ENCODE results near the gene PTPRM. TPM values are rescaled to one million over a fixed set of nuclear protein-coding genes. Genes with fewer than 3 reads are reported as not detected.
"Not testable (repeated sequence)": the region's sequence is repeated elsewhere in the genome, so short reads cannot be mapped to it uniquely, and the experiment has no call there.

The PTPRM gene
- total RNA-seq, 2 donors from 2014 or later = 53.4 to 64.7 TPM

DNA sequence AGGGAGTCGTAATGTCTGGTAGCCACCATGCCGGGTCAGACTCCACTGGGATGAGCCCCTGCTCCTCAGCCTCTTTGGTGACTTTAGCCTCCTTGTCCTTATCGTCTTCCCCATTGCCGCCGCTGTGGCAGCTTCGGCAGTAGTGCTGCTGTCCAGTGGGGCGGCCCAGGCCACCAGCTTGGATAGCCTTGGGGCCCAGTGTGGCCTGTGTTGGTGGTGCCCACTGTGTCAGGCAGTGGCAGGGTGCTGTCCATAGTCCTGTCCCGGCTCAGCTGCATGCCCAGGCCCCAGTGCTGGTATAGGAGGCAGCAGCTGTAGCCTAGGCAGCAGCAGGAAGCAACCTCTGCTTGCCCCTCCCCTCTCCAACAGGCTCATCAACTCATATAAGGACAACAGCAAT, 845.0 kb downstream of the PTPRM start:
- DNase-seq (ENCODE audit: low spot score) = no peak
- intact Hi-C loops (cut with DNase I) = no loop called here

DNA sequence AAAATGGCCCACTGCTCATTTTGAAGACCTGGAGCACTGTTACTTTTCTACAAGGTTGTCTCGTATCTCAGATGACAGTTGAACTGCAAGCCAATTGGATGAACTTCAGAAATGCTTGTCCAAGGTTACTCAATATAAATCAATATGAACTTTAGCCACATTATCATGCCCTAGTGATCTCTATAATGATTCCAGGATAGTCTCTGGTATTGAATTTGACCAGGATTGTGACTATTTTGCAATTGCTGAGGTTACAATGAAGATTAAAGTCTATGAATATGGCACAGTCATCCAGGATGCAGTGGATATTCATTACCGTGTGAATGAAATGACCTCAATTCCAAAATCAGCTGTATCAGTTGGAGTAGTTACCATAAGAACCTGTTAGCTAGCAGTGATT, 846.1 kb downstream of the PTPRM start:
- intact Hi-C loops (cut with DNase I) = no loop called here
- DNase-seq (ENCODE audit: low spot score) = no peak

- intact Hi-C loops (cut with DNase I) = no loop called here
- DNase-seq (ENCODE audit: low spot score) = no peak
Observed at GRCh38 chr18:8413751-8414150, 846.6 kb downstream of the PTPRM start.

- intact Hi-C loops (cut with DNase I) = no loop called here
- DNase-seq (ENCODE audit: low spot score) = no peak
Observed at GRCh38 chr18:8416212-8417019, 849.3 kb downstream of the PTPRM start.

DNA sequence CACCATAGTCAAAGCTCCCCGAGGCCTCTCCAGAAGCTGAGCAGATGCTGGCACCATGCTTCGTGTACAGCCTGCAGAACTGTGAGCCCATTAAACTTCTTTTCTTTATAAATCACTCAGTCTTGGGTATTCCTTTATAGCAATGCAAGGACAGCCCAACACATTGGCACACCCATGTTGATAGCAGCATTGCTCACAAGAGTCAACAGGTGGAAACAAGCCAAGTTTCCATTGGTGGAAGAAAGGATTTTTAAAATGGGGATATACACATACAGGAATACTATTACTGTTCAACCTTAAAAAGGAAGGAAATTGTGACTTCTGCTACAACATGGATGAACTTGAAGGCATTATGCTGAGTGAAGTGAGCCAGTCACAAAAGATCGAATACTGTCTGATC, 855.3 kb downstream of the PTPRM start:
- intact Hi-C loops (cut with DNase I) = no loop called here
- no peak for DNase-seq (ENCODE audit: low spot score)

DNA sequence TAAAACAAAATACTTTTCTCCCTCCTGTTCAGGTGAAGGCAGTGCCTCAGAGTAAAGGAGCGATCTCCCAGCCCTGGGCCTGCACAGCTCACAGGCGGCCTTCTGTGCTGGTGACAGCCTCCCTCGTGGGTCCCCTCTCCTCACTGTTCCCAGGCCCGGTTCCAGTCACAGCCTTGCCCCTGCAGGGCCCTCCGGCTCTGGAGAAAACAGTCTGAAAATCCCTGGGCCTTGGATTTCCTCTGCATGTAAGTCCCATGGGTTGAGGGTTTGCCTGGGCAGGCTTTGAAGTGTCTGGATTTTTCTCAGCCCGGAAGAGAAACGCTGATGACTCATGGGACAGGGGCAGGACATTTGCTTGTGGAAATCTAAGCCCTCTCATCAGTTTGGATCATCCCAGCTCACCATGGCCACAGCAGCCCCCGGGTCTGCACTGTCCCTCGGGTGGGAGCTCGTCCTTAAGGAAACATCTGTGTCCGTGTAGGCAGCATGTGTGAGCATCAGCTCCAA, 856.0 kb downstream of the PTPRM start:
- intact Hi-C loops (cut with DNase I) = no loop called here
- DNase-seq (ENCODE audit: low spot score) = no peak

DNA sequence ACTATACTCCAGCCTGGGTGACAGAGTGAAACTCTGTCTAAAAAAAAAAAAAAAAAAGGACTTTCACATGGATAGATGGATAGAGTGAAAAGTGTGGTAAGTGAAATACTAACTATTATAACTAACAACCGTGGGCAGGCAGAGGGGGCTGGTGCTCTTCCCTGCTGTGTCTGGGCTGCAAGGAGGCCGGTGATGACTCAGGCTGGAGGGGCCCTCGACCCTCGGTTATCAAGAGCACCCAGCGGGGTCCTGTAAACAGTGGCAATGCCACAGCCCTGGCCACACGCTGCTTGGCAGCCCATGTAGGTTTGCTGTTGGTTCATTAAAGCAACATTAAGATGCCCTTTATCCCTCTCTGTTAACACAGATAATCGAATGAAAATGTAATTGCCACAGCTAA, 857.4 kb downstream of the PTPRM start:
- intact Hi-C loops (cut with DNase I) = no loop called here
- no peak for DNase-seq (ENCODE audit: low spot score)

- no peak for DNase-seq (ENCODE audit: low spot score)
- intact Hi-C loops (cut with DNase I) = no loop called here
Observed at GRCh38 chr18:8424917-8425725, 858.0 kb downstream of the PTPRM start.

DNA sequence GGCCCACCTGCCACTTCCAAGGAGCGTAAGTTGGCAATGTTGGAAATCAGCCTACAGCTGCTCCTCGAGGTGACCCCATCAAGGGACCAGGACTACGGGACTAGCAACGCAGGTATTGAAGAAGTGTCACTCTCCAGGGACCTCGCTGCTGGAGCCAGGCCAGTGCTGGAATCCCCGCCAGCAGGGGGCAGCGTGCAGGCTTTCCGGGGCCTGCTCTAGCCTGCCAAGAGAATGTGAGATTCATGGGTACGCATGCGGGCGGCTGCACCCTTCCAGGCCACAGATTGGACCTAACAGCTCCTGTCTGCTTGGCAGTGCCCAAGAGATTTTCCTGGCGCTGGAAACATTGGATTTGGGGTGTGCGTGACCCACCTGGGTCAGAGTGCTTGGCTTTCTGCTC, 859.3 kb downstream of the PTPRM start:
- no peak for DNase-seq (ENCODE audit: low spot score)
- intact Hi-C loops (cut with DNase I) = no loop called here

DNA sequence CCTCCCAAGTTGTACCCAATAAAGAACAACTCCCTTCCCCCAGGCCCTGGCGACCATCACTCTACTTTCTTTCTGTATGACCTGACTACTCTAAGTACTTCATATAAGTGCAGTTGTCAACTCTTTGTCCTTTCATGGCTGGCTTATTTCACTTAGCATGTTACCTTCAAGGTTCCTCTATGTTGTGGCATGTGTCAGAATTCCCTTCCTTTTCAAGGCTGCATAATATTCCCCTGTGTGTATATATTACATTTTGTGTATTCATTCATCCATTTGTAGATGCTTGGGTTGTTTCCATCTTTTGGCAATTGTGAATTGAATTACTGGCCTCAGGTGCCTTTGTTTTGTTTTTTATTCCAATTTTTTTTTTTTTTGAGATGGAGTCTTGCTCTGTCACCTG, 860.2 kb downstream of the PTPRM start:
- intact Hi-C loops (cut with DNase I) = no loop called here
- DNase-seq (ENCODE audit: low spot score) = no peak

DNA sequence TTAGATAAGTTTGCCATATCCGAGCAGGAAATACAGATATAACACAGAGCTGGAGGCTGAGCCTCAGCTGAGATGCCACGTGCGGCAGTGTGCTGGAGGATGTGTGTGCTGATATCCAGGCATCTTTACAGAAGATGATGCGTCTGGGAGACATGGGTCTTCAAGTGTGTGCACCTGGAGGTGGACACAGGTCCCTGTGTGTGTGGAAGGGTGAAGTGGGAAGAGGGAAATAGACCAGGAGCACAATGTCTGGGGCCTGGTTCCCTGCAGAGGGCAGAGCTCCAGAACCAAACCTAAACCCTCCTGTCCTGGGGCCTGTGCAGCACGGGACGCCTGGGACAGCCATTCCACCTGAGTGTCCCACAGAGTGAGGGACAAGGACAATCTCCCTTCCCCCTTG, 861.8 kb downstream of the PTPRM start:
- intact Hi-C loops (cut with DNase I) = no loop called here

DNA sequence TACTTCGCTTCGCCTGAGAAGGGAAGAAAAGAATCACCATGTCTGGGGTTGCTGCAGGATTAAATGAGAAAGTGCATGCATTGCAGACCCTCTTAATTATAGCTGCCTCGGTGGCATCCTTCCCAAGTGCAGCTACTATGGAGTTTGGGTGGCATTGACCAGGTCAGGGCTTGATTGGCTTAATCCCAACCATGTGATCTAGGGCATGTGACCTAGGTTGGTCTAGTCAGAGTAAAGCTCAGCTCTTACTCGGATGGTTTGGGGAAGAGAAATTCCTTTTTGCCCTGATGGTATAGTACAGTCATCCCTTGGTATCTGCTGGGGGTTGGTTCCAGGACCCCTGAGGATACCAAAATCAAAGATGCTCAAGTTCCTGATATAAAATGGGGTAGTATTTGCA, 863.9 kb downstream of the PTPRM start:
- no peak for DNase-seq (ENCODE audit: low spot score)
- intact Hi-C loops (cut with DNase I) = no loop called here

More for the DNA sequence above, 861.8 kb downstream of the PTPRM start:
- DNase-seq (ENCODE audit: low spot score) = no peak

DNA sequence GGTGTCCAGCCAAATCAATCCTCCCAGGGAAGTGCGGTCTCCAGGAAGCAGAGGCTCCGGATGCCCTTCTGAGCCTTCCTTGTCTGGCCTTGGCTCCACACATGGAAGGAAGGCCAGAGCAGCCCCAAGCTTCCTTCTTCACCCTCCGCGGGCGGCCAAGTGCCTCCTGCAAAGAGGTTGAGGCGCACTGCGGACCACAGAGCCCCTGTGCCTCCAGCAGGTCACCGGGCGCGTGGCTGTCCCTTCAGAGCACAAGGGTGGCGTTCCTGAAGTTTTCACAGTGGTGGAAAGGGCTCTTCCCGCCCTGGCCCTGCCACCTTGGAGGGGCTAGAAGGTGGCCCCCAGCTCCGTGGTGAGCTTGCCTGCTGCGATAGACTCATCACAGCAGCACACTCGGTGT, 866.2 kb downstream of the PTPRM start:
- no peak for DNase-seq (ENCODE audit: low spot score)
- intact Hi-C loops (cut with DNase I) = no loop called here

DNA sequence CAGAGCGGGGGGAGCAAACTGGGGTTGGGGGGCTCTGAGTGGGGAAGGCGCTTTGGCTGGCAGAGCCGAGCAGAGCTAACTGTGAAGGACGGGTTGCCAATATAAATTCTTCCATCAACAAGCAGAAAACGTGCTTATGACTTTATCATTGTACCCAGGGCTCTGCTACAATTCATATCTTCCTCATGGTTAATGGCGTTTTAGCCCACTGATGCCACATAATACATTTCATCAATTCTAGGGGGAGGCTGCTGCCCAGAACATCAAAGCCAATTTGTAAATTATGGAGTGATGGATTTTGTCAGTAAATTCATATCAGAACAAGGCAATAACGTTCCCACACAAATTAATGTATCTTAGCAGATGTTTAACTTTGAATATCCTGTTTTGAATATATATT, 866.7 kb downstream of the PTPRM start:
- no peak for DNase-seq (ENCODE audit: low spot score)
- intact Hi-C loops (cut with DNase I) = no loop called here

- DNase-seq (ENCODE audit: low spot score) = no peak
- intact Hi-C loops (cut with DNase I) = no loop called here
Observed at GRCh38 chr18:8435376-8435775, 868.3 kb downstream of the PTPRM start.

DNA sequence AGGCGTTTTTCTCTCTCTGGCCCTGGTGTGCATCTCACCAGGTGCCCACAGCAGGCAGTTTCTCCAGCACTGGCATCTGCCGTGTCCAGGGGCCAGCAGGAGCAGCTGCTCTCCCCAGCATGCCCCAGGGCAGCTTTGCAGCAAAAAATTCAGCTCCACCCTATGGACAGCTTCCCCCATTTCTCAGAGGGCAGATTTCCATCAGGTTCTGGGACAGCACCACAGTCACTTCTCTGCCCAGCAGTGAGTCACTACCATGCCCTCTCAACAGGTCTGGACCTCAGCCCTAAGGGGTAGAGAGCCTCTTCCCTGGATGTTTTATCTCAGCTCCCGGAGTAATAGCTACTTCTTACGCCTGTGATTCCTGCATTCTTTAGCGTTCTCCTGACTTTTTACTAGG, 871.9 kb downstream of the PTPRM start:
- no peak for DNase-seq (ENCODE audit: low spot score)
- intact Hi-C loops (cut with DNase I) = no loop called here

DNA sequence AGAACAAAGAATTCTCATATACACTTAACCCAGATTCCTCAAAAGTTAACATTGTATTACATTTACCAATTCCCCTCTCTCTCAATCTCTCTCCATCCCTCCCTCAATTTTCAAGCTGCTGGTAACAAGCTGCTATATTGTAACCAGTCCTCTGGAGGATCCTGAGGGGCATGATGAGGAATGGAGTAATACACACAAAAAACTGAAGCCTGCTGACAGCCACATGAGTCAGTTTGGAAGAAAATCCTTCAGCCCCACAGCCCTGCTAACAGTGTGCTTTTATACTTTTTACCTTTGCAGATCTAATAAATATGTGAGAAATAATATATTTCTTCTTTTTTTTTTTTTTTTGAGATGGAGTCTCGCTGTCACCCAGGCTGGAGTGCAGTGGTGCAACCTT, 876.4 kb downstream of the PTPRM start:
- intact Hi-C loops (cut with DNase I) = no loop called here
- DNase-seq (ENCODE audit: low spot score) = no peak

- intact Hi-C loops (cut with DNase I) = not testable (repeated sequence)
Observed at GRCh38 chr18:8446936-8447335, 879.8 kb downstream of the PTPRM start.

GRCh38 chr18:8448130-8448529, 881.0 kb downstream of the PTPRM start:
- intact Hi-C loops (cut with DNase I) = no loop called here
- no peak for DNase-seq (ENCODE audit: low spot score)

More at GRCh38 chr18:8446936-8447335, 879.8 kb downstream of the PTPRM start:
- not testable (repeated sequence) for DNase-seq (ENCODE audit: low spot score)

DNA sequence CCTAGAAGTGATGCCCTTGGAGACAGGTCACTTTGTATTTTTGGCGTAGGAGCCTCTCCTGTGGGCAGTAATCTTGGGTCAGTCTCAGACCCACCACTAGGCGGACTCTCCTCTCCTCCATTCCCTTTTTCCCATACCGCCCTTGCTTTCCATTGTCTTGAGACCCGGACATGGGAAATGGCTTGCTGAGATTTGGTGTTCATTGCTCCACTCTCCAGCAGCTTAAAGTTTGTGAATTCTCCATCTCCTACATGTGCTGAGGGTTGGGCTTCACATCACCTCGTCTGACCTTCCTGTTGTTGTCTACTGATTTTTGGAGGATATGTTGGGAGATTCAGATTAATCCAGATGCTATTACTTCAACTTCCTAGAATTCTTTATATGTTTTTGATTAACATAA, 882.9 kb downstream of the PTPRM start:
- intact Hi-C loops (cut with DNase I) = no loop called here
- DNase-seq (ENCODE audit: low spot score) = no peak
